Upper lobe of right lung (tissue), 1 donor: ENCODE measurements around the gene COL15A1. TPM values are rescaled to one million over a fixed set of nuclear protein-coding genes. Genes with fewer than 3 reads are reported as not detected.

Experiments
- ATAC-seq: fragments of 200-7000 bp; cut with Tn5 transposase; one replicate; pipeline ENCODE4 v1.9.1; 2020; ENCODE audit warnings: mild to moderate bottlenecking, moderate library complexity
- DNase-seq: peaks from one replicate; pipeline ENCODE4 v3.0.0-alpha.2; 2020
- H3K27ac ChIP-seq: fragments of 200-600 bp; one replicate; pipeline ENCODE4 v1.8.0; 2022
- H3K27me3 ChIP-seq: fragments of 200-600 bp; one replicate; pipeline ENCODE4 v1.8.0; 2022; ENCODE audit warnings: mild to moderate bottlenecking
- H3K36me3 ChIP-seq: fragments of 200-600 bp; one replicate; pipeline ENCODE4 v1.8.0; 2022
- H3K4me1 ChIP-seq: fragments of 200-600 bp; one replicate; pipeline ENCODE4 v1.8.0; 2022
- H3K4me3 ChIP-seq: fragments of 200-600 bp; one replicate; pipeline ENCODE4 v1.8.0; 2022; ENCODE audit warnings: mild to moderate bottlenecking
- H3K9me3 ChIP-seq: fragments of 200-600 bp; one replicate; pipeline ENCODE4 v1.8.0; 2022
- CTCF ChIP-seq: fragments of 200-600 bp; IDR thresholded peaks from one replicate; pipeline ENCODE4 v1.8.0; 2022; ENCODE audit warnings: antibody characterized with exemption
- intact Hi-C: fragments of 100-400 bp; cut with DNase I; formaldehyde crosslinking; loops from one replicate; pipeline ENCODE4 v1.11.0; 2022
- total RNA-seq: library from RNA; stranded (reverse); fragmentation: NEBNext Ultra II Directional; extraction: Animal tissue kit (Norgen Biotek cat#: 25700); gene quantifications from one replicate; pipeline ENCODE4 v1.2.1, GENCODE V29; 2021
- donor health status: DM: no; HTN: yes; CAD: no; lungs with severe emphysema.

The COL15A1 gene
- total RNA-seq, 1 donor from 2014 or later = 8.0 TPM

GRCh38 chr9:99031994-99032393 lies 88.3 kb downstream of the COL15A1 start:
- Histone ChIP-seq H3K36me3 (no peaks in the 10 kb centered on the region), H3K27ac (no peak overlapping the region), H3K27me3 (no peaks in the 10 kb centered on the region), H3K4me3 (no peak overlapping the region), H3K4me1 (no peaks in the 10 kb centered on the region), H3K9me3 (no peaks in the 10 kb centered on the region)
- intact Hi-C loops = no loop called here
- no peak for DNase-seq
- no peak for TF ChIP-seq CTCF
- no peak for ATAC-seq

GRCh38 chr9:99034149-99034548 lies 90.4 kb downstream of the COL15A1 start:
- no peak for ATAC-seq
- Histone ChIP-seq H3K36me3 (no peaks in the 10 kb centered on the region), H3K9me3 (no peaks in the 10 kb centered on the region), H3K4me1 (no peaks in the 10 kb centered on the region), H3K4me3 (no peak overlapping the region), H3K27me3 (no peaks in the 10 kb centered on the region), H3K27ac (no peak overlapping the region)
- no peak for TF ChIP-seq CTCF
- intact Hi-C loops = no loop called here
- DNase-seq = no peak

DNA sequence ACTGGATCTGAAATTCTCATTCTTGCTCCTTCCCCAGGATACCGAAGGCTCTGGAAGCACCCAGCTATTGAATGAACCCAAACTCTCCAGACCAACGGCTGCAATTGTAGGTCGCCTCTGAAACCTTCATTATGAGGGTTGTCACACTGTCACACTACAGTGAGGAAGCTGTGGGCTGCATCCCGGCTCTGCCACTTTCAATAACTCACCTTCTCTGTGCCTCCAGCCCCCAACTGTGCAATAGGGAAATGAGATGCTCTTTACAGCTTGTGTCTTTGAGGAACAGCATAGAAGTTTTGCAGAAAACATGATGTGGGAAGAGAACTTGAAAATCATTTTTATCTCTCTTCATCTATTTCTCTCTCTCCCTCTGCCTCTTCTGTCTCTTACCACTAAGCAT lies 91.6 kb downstream of the COL15A1 start:
- ATAC-seq = no peak

GRCh38 chr9:99037769-99038483 lies 94.2 kb downstream of the COL15A1 start:
- H3K27ac ChIP-seq = no peak overlapping the region
- no peaks in the 10 kb centered on the region for H3K36me3 ChIP-seq
- ATAC-seq = no peak
- no peak for TF ChIP-seq CTCF
- no peaks in the 10 kb centered on the region for H3K9me3 ChIP-seq
- no peak for DNase-seq
- intact Hi-C loops = no loop called here
- H3K4me3 ChIP-seq = no peak overlapping the region
- peaks cover 12% of the 10 kb centered on the region for H3K4me1 ChIP-seq
- H3K27me3 ChIP-seq = no peaks in the 10 kb centered on the region

More for the DNA sequence above, 91.6 kb downstream of the COL15A1 start:
- Histone ChIP-seq H3K9me3 (no peaks in the 10 kb centered on the region), H3K36me3 (no peaks in the 10 kb centered on the region), H3K27ac (no peak overlapping the region), H3K4me1 (no peaks in the 10 kb centered on the region), H3K4me3 (no peak overlapping the region), H3K27me3 (no peaks in the 10 kb centered on the region)
- no peak for TF ChIP-seq CTCF
- DNase-seq = no peak
- intact Hi-C loops = no loop called here

GRCh38 chr9:99038484-99038820 lies 94.7 kb downstream of the COL15A1 start:
- H3K4me3 ChIP-seq = no peak overlapping the region
- intact Hi-C loops = no loop called here
- DNase-seq = no peak
- no peak for TF ChIP-seq CTCF
- H3K4me1 ChIP-seq = peaks cover 12% of the 10 kb centered on the region
- H3K27me3 ChIP-seq = no peaks in the 10 kb centered on the region
- no peak overlapping the region for H3K27ac ChIP-seq
- ATAC-seq = no peak
- H3K36me3 ChIP-seq = no peaks in the 10 kb centered on the region
- no peaks in the 10 kb centered on the region for H3K9me3 ChIP-seq
